Left ventricle myocardium inferior (tissue), 1 donor: ENCODE data around the gene FSD1. TPM values are rescaled to one million over a fixed set of nuclear protein-coding genes. Genes with fewer than 3 reads are reported as not detected.
A peak's percentile ranks its signal among the peaks of the same experiment; 100 is the strongest.

Experiments
- DNase-seq: peaks from one replicate; pipeline ENCODE4 v3.0.0-alpha.2; 2020
- H3K27ac ChIP-seq: fragments of 200-600 bp; replicated peaks from 2 replicates; pipeline ENCODE4 v1.8.0; 2021
- H3K27me3 ChIP-seq: fragments of 200-600 bp; 2 replicates; pipeline ENCODE4 v1.8.0; 2021; ENCODE audit warnings: low read depth
- H3K36me3 ChIP-seq: fragments of 200-600 bp; 2 replicates; pipeline ENCODE4 v1.8.0; 2021
- H3K4me1 ChIP-seq: fragments of 200-600 bp; 2 replicates; pipeline ENCODE4 v1.8.0; 2021
- H3K4me3 ChIP-seq: fragments of 200-600 bp; 2 replicates; pipeline ENCODE4 v1.8.0; 2021; ENCODE audit warnings: mild to moderate bottlenecking, moderate library complexity
- H3K9me3 ChIP-seq: fragments of 200-600 bp; replicated peaks from 2 replicates; pipeline ENCODE4 v1.8.0; 2021
- intact Hi-C: fragments of 100-400 bp; cut with micrococcal nuclease; formaldehyde crosslinking; loops from one replicate; pipeline ENCODE4 v1.11.0; 2022
- total RNA-seq: library from RNA; stranded (reverse); fragmentation: NEBNext Ultra II Directional; extraction: Animal tissue kit (Norgen Biotek cat#: 25700); gene quantifications from one replicate; pipeline ENCODE4 v1.2.1, GENCODE V29; 2021
- TF ChIP-seq, protein P1 (sequence below): fragments of 200-600 bp; IDR thresholded peaks from 2 replicates; pipeline ENCODE4 v1.8.0; 2021; ENCODE audit warnings: antibody characterized with exemption, mild to moderate bottlenecking, borderline replicate concordance
- donor health status: DM: no; HTN: yes; CAD: no; lungs with severe emphysema.

Gene FSD1
- total RNA-seq, 1 donor from 2014 or later, result not detected

- no peaks in the 10 kb centered on the region for H3K9me3 ChIP-seq
- H3K4me3 ChIP-seq, result no peak overlapping the region
- DNase-seq, result no peak
- TF ChIP-seq, protein P1, sequence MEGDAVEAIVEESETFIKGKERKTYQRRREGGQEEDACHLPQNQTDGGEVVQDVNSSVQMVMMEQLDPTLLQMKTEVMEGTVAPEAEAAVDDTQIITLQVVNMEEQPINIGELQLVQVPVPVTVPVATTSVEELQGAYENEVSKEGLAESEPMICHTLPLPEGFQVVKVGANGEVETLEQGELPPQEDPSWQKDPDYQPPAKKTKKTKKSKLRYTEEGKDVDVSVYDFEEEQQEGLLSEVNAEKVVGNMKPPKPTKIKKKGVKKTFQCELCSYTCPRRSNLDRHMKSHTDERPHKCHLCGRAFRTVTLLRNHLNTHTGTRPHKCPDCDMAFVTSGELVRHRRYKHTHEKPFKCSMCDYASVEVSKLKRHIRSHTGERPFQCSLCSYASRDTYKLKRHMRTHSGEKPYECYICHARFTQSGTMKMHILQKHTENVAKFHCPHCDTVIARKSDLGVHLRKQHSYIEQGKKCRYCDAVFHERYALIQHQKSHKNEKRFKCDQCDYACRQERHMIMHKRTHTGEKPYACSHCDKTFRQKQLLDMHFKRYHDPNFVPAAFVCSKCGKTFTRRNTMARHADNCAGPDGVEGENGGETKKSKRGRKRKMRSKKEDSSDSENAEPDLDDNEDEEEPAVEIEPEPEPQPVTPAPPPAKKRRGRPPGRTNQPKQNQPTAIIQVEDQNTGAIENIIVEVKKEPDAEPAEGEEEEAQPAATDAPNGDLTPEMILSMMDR, result no peak
- peaks cover 66% of the 10 kb centered on the region for H3K27me3 ChIP-seq
- peaks cover 5% of the 10 kb centered on the region for H3K4me1 ChIP-seq
- no peak overlapping the region for H3K27ac ChIP-seq
- no peaks in the 10 kb centered on the region for H3K36me3 ChIP-seq
- intact Hi-C loops, result no loop called here
Measured at GRCh38 chr19:4305257-4305612, 837 bp downstream of the FSD1 start.

DNA sequence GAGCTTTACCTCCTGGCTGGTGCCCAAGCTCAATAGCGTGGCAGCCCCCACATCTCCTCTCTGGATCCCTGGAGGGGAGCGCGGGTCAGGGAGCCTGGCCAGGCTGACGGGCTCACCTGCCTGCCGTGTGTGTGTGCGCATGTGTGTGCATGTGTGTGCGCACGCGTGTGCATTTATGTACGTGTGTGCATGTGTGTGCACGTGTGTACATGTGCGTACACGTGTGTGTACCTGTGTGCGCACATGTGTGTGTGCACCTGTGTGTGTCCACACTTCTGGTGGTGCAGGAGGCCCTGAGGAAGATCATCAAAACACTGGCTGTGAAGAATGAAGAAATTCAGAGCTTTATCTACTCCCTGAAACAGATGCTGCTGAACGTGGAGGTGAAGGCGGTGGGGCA lies 1.3 kb downstream of the FSD1 start:
- Histone ChIP-seq H3K27ac (no peak overlapping the region), H3K36me3 (no peaks in the 10 kb centered on the region), H3K27me3 (peaks cover 66% of the 10 kb centered on the region), H3K4me3 (no peak overlapping the region), H3K4me1 (peaks cover 5% of the 10 kb centered on the region), H3K9me3 (no peaks in the 10 kb centered on the region)
- DNase-seq, result no peak
- TF ChIP-seq, protein P1, result no peak
- intact Hi-C loops, result no loop called here

- Histone ChIP-seq H3K4me1 (peaks cover 3% of the 10 kb centered on the region), H3K9me3 (no peaks in the 10 kb centered on the region), H3K4me3 (no peak overlapping the region), H3K27me3 (peaks cover 21% of the 10 kb centered on the region), H3K36me3 (no peaks in the 10 kb centered on the region), H3K27ac (no peak overlapping the region)
- TF ChIP-seq, protein P1, result no peak
- no peak for DNase-seq
- intact Hi-C loops, result no loop called here
Measured at GRCh38 chr19:4310247-4311121, 6.1 kb downstream of the FSD1 start.

DNA sequence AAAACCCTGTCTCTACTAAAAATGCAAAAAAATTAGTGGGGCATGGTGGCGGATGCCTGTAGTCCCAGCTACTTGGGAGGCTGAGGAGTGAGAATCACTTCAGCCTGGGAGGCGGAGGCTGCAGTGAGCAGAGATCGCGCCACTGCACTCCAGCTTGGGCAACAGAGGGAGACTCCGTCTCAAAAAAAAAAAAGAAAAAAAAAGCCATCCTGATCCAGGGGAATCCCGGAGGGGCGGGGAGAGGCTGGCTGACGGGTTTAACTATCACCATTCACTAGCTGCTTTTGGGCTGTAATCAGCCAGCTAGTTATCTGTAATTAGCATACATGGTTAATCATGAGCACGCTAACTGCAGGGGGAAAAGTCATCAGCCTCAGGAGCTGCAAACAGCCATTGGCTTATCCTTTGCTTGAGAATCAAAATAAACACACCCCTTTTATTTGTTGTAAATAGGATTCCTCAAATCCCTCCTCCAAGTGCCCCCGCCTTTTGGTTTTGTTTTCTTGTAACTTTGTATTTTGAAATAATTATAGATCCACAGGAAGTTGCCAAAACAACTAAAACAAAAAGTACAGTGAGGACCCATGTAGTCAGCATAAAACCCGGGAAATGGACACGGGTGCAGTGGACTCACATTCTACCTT lies 9.6 kb downstream of the FSD1 start:
- TF ChIP-seq, protein P1, result no peak
- Histone ChIP-seq H3K4me1 (peaks cover 3% of the 10 kb centered on the region), H3K9me3 (no peaks in the 10 kb centered on the region), H3K4me3 (peak overlapping the region; percentile 30), H3K27ac (no peak overlapping the region), H3K36me3 (no peaks in the 10 kb centered on the region), H3K27me3 (peaks cover 16% of the 10 kb centered on the region)
- intact Hi-C loops, result no loop called here
- no peak for DNase-seq

- H3K27ac ChIP-seq, result no peak overlapping the region
- peaks cover 4% of the 10 kb centered on the region for H3K9me3 ChIP-seq
- no peak for DNase-seq
- TF ChIP-seq, protein P1, result no peak
- peaks cover 3% of the 10 kb centered on the region for H3K4me1 ChIP-seq
- intact Hi-C loops, result no loop called here
- no peak overlapping the region for H3K4me3 ChIP-seq
- peaks cover 16% of the 10 kb centered on the region for H3K27me3 ChIP-seq
- H3K36me3 ChIP-seq, result no peaks in the 10 kb centered on the region
Measured at GRCh38 chr19:4316956-4317355, 12.6 kb downstream of the FSD1 start.
